BE2C (cell line): Measurements from ENCODE around the gene SHISA8.

Source experiments
- DNase-seq: peaks from one replicate; pipeline ENCODE4 v3.0.0-alpha.2; 2020
- H3K27me3 ChIP-seq: fragments of 250-450 bp; sonication (Bioruptor Pico); 2 replicates; pipeline ENCODE4 v1.5.1; 2020; ENCODE audit warnings: mild to moderate bottlenecking
- H3K36me3 ChIP-seq: fragments of 250-450 bp; sonication (Bioruptor Pico); 2 replicates; pipeline ENCODE4 v1.5.1; 2020; ENCODE audit warnings: mild to moderate bottlenecking
- H3K4me1 ChIP-seq: fragments of 250-450 bp; sonication (Bioruptor Pico); 2 replicates; pipeline ENCODE4 v1.5.1; 2020
- H3K4me3 ChIP-seq: 2 replicates; pipeline ENCODE4 v1.5.1; 2011; ENCODE audit warnings: low read depth, low read length
- H3K9me3 ChIP-seq: fragments of 250-450 bp; sonication (Bioruptor Pico); 2 replicates; pipeline ENCODE4 v1.5.1; 2020
- CTCF ChIP-seq: IDR thresholded peaks from 2 replicates; pipeline ENCODE4 v1.5.1; 2012; ENCODE audit warnings: mild to moderate bottlenecking, low read depth, low read length

SHISA8 gene

GRCh38 chr22:41935015-41935351 is 20.1 kb upstream of the SHISA8 start:
- DNase-seq = no peak
- H3K4me1 ChIP-seq = peaks cover 20% of the 10 kb centered on the region

GRCh38 chr22:41934284-41935014 is 19.6 kb upstream of the SHISA8 start:
- TF ChIP-seq CTCF = no peak
- Histone ChIP-seq H3K9me3 (no peaks in the 10 kb centered on the region), H3K27me3 (no peaks in the 10 kb centered on the region), H3K4me1 (peaks cover 20% of the 10 kb centered on the region), H3K4me3 (no peak overlapping the region), H3K36me3 (peaks cover 38% of the 10 kb centered on the region)
- peak; percentile 42 for DNase-seq

More at GRCh38 chr22:41935015-41935351, 20.1 kb upstream of the SHISA8 start:
- TF ChIP-seq CTCF = no peak
- Histone ChIP-seq H3K4me3 (no peak overlapping the region), H3K9me3 (no peaks in the 10 kb centered on the region), H3K36me3 (peaks cover 40% of the 10 kb centered on the region), H3K27me3 (no peaks in the 10 kb centered on the region)

- Histone ChIP-seq H3K36me3 (peaks cover 30% of the 10 kb centered on the region), H3K27me3 (no peaks in the 10 kb centered on the region), H3K9me3 (no peaks in the 10 kb centered on the region), H3K4me3 (no peak overlapping the region), H3K4me1 (peaks cover 11% of the 10 kb centered on the region)
- no peak for TF ChIP-seq CTCF
- DNase-seq = no peak
Measured at GRCh38 chr22:41933411-41934177, 18.7 kb upstream of the SHISA8 start.

GRCh38 chr22:41932353-41932752 is 17.5 kb upstream of the SHISA8 start:
- H3K36me3 ChIP-seq = peaks cover 22% of the 10 kb centered on the region
- no peak overlapping the region for H3K4me3 ChIP-seq
- no peaks in the 10 kb centered on the region for H3K27me3 ChIP-seq
- no peak for TF ChIP-seq CTCF
- DNase-seq = peak; percentile 21
- H3K9me3 ChIP-seq = no peaks in the 10 kb centered on the region
- peaks cover 14% of the 10 kb centered on the region for H3K4me1 ChIP-seq

GRCh38 chr22:41931701-41932269 is 16.9 kb upstream of the SHISA8 start:
- H3K4me3 ChIP-seq = no peak overlapping the region
- H3K4me1 ChIP-seq = peaks cover 14% of the 10 kb centered on the region
- no peaks in the 10 kb centered on the region for H3K27me3 ChIP-seq
- DNase-seq = peak; percentile 17
- peak; percentile 11; the same call in 1 of the 2 replicates for TF ChIP-seq CTCF
- H3K36me3 ChIP-seq = peaks cover 16% of the 10 kb centered on the region
- no peaks in the 10 kb centered on the region for H3K9me3 ChIP-seq
